HG02973 (cell line): ENCODE measurements around the gene FAHD2A.
"Not testable (repeated sequence)": the region's sequence is repeated elsewhere in the genome, so short reads cannot be mapped to it uniquely, and the experiment has no call there.

Source experiments
- ATAC-seq: cut with Tn5 transposase; IDR thresholded peaks from one replicate; pipeline ENCODE4 v1.9.1; 2021; ENCODE audit warnings: moderate library complexity; ENCODE audit not compliant: unreplicated experiment

Gene FAHD2A

DNA sequence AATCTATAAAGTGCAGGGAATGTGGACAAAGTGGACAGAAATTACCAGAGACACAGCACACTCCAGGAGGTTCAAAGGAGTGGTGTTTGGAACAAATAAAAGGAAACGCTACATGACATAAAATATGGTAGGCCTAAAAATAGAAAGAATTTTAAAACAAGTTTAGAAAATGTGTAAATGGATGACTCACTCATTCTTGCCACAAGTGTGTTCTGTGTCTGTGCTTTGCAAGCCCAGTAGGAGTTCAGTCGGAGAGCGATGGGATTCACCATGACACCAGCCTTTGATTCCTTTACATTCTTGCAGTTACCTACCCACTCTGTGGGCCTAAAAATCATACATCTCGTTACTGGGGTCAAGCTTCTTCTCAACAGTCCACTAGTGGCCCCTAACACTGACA lies 30.9 kb downstream of the FAHD2A start:
- ATAC-seq, result not testable (repeated sequence)

DNA sequence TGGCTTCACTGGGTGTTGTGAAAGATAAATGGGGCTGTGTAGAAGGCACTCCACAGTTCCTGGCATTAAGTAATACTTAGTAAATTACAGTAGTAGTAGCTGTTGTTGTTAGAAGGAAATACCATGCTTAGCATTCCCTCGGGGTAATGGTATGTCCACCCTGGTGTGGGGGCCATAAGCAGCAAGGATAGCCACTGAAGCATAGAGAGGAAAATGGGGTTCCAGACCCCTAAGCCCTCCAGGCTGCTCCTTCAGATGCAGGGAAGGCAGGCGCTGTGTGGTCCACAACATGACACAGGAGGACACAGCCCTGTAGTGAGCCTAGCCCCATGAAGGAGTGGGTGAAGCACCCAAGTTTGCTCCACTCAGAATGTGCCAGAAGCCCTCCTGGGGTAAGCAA lies 31.5 kb downstream of the FAHD2A start:
- not testable (repeated sequence) for ATAC-seq

DNA sequence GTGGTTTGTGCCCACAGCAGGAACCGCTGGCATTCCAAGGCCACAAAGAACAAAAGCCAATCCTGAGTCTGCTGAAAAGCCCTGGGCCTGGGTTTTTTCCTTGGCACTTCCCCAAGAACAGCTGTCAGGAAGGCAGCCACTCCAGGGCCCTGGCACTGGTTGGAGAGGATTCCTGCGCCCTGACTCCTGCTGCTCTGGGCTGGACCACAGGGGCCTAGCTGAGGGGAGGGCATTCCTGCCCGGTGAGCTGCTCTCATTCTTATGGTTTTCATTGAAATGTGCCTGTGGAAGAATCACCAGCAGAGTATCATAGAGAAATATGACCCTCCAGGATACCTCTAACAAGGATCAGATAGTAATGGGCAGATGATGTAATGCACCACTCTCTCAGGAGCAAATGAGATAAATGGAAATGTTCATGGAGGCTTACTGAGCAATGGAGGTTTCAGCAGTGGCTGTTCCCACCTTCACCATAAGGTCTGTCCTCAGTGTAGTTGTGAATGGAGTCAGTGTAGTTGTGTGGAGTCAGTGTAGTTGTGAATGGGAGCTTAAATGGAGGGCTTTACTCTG lies 32.1 kb downstream of the FAHD2A start:
- ATAC-seq, result not testable (repeated sequence)

DNA sequence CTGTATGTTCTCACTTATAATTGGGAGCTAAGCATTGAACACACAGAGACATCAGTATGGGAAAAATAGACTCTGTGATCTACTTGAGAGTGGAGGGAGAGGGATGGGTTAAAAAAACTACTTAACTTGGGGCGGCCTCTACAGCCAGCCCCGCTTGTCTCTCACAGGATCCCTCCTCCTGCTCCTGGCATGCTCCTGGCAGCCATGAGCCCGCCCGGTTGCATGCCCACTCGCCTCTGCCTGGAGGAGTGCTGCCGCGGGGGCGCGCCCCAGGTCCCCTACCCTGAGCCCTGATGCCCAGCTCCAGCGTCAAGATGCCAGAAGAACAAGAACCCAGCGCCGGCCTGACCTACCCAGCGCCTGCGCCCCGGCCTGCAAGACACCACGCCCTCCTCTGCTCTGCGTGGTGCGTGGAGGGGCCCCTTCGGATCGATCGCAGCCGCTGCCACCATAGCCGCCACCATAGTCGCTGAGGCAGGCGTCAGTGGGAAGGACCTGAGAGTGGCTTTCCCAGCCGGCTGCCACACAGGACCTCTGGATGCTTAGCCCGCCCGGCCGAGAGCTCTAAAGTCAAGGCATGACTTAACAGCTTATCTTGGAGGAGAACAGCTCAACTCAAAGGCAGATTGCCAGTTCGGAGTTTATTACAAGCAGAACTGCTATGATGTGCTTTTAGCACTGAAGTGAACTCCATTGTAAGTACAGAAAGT lies 32.8 kb downstream of the FAHD2A start:
- ATAC-seq, result not testable (repeated sequence)

DNA sequence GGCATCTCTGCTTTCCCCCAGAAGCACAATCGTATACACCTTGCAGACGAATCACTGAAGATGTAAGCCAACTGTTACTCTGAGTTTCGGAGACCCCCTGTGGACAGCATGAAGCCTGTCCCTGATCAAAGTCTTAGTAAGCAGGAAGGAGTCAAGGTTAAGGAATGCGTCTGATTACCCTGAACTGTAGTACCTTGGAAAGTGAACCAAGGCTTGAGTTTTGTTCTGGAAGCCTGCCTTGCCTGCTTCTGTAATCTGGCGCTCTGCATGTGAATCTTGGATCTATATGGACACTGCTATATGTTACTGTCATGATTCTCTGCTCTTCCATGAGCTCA lies 33.3 kb downstream of the FAHD2A start:
- not testable (repeated sequence) for ATAC-seq

DNA sequence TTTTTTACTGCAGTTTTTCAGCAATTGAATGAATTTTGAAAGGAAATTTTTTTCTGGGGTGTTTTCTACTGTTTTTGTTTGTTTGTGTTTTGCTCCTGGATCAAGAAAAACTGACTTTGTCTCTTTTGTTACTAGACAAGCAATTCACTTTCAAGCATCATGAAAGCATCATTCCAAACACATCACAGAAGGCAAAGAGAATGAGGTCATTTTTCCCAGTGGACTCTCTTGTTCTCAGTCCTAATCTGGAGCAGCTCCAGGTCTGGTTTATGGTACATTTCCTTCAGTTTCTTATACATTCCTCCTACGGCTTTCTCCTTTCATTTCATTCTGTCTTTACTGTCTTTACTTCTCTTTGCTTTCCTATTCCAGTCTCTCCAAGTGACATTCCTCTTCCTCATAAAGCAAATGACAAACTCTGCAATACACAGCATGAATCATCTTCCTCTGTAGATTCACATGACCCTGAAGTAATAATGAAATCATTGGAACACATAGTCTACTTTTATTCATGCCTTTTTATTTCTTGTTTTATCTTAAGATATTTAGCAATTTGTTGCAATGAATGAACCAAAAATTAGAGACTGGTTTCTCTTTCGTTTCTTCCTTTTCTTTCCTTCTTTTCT lies 40.1 kb downstream of the FAHD2A start:
- ATAC-seq, result not testable (repeated sequence)

DNA sequence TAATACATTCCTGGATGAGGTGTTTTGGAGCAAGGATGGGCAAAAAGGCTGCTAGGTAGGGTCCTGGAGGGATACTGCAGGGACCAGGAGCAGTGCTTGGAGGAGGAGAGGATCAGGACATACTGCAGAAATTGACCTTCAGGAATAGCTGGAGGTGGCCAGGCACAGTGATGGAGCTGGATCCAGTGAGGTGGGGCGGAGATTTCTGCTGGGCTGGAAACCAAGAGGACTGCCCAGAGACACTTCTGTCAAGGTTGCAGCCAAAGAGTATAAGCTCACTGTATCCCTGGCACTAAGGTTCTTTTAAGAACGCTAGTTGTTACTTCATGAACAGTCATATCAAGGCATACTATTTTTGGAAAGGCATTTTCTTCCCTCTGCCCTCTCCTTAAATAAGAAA lies 42.8 kb downstream of the FAHD2A start:
- ATAC-seq, result not testable (repeated sequence)

DNA sequence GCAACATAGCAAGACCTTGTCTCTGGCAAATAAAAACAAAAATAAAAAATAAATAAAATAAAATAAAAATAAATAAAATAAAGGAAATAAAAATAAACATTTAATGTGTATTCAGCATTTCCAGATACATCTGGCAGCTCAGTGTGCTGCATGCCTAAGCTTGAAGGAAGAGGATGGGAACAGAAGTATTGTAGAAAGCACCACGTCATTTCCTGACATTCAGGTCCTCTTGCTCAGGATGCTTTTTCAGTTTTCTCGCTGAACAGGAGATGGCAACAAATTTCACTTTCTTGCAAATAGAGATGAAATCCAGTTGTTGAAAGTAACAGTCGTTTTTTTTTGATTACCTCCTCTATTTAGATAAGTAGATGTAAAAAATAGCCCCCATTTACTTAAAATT lies 60.8 kb downstream of the FAHD2A start:
- not testable (repeated sequence) for ATAC-seq
